H54 (cell line): ENCODE data around the gene PRDM15.

Source experiments
- DNase-seq: peaks from one replicate; pipeline ENCODE4 v3.0.0; 2011; ENCODE audit warnings: low spot score, mixed read lengths; ENCODE audit not compliant: insufficient read length
- FAIRE-seq: peaks from 3 replicates; lab custom pipeline; 2011; peaks lifted over from hg19 to GRCh38; lab: Jason Lieb, UNC
- POLR2A ChIP-seq: IDR thresholded peaks from 2 replicates; pipeline ENCODE4 v1.6.1; 2011; ENCODE audit warnings: low read depth, mild to moderate bottlenecking, low read length

Gene PRDM15

GRCh38 chr21:41858466-41859296 is 20.5 kb downstream of the PRDM15 start:
- no peak for TF ChIP-seq POLR2A
- no peak for FAIRE-seq

DNA sequence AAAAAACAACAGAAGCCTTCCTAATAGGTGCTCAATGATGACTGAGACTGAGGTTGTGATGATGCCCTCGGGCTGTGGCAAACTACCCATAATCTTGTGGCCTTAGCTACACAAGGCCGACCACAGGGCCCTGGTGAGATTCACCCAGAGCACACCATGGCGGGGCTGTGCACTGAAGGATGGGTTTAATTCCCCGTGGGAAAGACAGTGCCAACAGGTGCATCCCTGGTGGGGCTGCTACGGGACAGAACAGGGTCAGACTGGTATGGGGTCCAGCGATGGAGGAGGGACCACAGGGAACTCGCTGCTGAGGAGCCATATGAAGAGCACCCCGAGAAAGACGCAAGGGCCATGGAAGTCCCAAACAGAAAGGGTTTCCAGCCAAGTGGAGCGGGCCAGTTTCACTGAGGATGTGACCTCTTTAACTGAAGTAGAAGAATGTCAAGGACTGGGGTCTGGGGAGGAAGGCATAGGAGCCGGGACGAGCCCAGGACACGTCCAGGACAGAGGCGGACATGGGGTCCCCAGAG is 21.3 kb downstream of the PRDM15 start:
- DNase-seq, result no peak
- no peak for FAIRE-seq
- no peak for TF ChIP-seq POLR2A

More at GRCh38 chr21:41858466-41859296, 20.5 kb downstream of the PRDM15 start:
- DNase-seq, result no peak

- no peak for TF ChIP-seq POLR2A
- DNase-seq, result no peak
- FAIRE-seq, result no peak
Observed at GRCh38 chr21:41856572-41856971, 22.6 kb downstream of the PRDM15 start.

DNA sequence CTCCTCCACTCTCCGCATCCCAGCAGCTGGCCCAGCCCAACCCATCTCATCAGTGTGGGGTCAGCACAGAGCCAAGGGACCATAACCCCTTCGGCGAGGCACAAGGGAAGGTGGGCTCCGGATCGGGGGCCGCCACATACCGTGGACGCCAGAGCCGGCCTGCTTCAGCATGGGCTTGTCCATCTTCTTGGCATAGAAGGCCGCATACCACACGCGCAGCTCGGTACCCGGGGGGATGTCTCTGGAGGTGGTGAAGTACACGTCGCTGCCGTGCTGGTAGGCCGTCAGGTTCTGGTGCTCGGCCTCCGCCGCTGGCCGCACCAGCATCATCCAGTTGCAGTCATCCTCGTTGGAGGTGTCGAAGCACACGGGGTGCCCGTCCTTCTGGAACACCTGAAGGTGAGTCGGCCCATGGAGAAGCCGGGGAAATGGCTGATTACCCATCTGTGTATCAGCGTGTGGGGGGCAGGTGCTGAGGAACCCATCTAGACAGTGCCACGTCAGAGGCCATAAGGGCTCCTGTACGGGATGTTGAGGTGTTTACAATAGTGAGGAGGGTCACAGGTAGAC is 24.6 kb downstream of the PRDM15 start:
- DNase-seq (no peak), FAIRE-seq (no peak)
- 0 out of 2 replicates have a peak, but pooled peaks have one; percentile 0 for TF ChIP-seq POLR2A

DNA sequence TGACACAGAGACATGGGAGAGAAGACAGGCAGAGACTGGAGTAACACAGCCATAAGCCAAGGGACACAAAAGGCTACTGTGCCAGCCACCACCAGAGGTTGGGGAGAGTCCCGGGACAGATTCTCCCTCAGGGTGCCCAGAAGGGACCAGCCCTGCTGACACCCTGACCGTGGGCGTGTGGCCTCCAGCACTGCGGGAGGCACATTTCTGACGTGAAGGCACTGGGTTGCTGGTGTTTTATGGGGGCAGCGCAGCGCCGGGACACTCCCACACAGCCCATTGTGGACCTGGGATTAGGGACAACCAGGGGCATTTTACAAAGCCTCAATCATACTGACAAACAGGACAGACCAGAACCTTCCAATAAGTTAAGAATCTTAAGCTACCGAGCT is 26.2 kb downstream of the PRDM15 start:
- FAIRE-seq, result no peak
- no peak for TF ChIP-seq POLR2A
- no peak for DNase-seq

GRCh38 chr21:41852151-41852928 is 26.8 kb downstream of the PRDM15 start:
- FAIRE-seq, result no peak
- TF ChIP-seq POLR2A, result no peak
- DNase-seq, result no peak

GRCh38 chr21:41851090-41851790 is 27.9 kb downstream of the PRDM15 start:
- no peak for DNase-seq
- FAIRE-seq, result no peak
- TF ChIP-seq POLR2A, result no peak

- no peak for FAIRE-seq
- no peak for TF ChIP-seq POLR2A
Observed at GRCh38 chr21:41850085-41850484, 29.1 kb downstream of the PRDM15 start.

GRCh38 chr21:41848958-41849580 is 30.1 kb downstream of the PRDM15 start:
- no peak for TF ChIP-seq POLR2A
- FAIRE-seq (no peak), DNase-seq (no peak)

More at GRCh38 chr21:41850085-41850484, 29.1 kb downstream of the PRDM15 start:
- DNase-seq, result no peak

GRCh38 chr21:41848533-41848932 is 30.6 kb downstream of the PRDM15 start:
- DNase-seq (no peak), FAIRE-seq (no peak)
- TF ChIP-seq POLR2A, result no peak

- TF ChIP-seq POLR2A, result no peak
- FAIRE-seq (no peak), DNase-seq (no peak)
Observed at GRCh38 chr21:41847066-41847804, 31.9 kb downstream of the PRDM15 start.

- no peak for FAIRE-seq
- TF ChIP-seq POLR2A, result no peak
- no peak for DNase-seq
Observed at GRCh38 chr21:41846536-41846935, 32.6 kb downstream of the PRDM15 start.
